Femur (tissue), 1 donor: ENCODE measurements around the gene NFATC3.
"Not testable (repeated sequence)": the region's sequence is repeated elsewhere in the genome, so short reads cannot be mapped to it uniquely, and the experiment has no call there.

Source experiments
- DNase-seq: peaks from one replicate; pipeline ENCODE4 v3.0.0-alpha.2; 2017

Gene NFATC3

DNA sequence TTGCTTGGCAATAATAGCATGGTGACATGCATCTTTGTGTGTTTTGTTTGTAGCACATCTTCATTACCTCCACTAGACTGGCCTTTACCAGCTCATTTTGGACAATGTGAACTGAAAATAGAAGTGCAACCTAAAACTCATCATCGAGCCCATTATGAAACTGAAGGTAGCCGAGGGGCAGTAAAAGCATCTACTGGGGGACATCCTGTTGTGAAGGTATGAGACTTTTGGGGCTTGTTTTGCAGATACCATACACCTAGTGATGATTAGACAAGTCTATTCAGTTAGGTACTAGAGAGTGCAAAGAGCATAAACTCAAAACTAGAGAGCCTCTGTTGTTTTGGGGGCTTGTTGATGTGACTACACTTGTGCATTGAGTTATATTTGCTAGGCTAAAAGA is 41.2 kb downstream of the NFATC3 start:
- no peak for DNase-seq

DNA sequence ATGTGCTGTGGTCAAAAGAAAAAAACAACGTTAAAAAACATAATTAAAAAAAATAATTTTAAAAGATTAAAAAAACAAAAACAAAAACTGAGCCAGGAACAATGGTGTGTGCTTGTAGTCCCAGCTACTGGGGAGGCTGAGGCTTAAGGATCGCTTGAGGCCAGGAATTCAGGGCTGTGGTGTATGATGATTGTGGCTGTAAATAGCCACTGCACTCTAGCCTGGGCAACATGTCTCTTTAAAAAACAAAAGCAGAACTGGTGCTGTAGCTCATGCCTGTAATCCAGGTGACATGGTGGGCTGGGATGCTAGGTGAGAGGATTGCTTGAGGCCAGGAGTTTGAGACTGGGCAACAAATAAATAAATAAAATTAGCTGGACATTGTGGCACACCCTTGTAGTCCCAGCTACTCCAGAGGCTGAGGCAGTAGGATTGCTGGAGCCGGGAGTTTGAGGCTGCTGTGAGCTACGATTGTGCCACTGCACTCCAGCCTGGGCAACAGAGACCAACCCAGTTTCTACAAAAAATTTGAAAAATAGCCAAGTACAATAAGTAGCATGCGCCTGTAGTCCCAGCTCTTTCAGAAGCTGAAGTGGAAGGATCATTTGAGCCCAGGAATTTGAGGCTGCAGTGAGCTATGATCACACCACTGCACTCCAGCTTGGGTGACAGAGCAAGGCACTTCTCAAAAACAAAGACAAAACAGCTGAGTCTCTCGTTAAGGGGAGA is 43.6 kb downstream of the NFATC3 start:
- no peak for DNase-seq

DNA sequence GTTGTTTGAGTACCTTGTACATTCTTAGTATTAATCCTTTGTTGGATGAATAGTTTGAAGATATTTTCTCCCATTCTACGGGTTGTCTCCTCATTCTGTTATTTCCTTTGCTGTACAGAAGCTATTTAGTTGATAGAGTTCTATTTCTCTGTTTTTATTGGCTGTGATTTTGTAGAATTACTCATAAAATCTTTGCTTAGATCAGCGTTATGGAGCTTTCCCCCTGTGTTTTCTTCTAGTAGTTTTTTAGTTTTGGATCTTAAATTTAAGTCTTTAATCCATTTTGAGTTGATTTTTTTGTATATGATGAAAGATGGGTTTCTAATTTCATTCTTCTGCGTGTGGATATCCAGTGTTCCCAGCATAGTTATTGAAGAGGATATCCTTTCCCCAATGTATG is 45.4 kb downstream of the NFATC3 start:
- DNase-seq = no peak

DNA sequence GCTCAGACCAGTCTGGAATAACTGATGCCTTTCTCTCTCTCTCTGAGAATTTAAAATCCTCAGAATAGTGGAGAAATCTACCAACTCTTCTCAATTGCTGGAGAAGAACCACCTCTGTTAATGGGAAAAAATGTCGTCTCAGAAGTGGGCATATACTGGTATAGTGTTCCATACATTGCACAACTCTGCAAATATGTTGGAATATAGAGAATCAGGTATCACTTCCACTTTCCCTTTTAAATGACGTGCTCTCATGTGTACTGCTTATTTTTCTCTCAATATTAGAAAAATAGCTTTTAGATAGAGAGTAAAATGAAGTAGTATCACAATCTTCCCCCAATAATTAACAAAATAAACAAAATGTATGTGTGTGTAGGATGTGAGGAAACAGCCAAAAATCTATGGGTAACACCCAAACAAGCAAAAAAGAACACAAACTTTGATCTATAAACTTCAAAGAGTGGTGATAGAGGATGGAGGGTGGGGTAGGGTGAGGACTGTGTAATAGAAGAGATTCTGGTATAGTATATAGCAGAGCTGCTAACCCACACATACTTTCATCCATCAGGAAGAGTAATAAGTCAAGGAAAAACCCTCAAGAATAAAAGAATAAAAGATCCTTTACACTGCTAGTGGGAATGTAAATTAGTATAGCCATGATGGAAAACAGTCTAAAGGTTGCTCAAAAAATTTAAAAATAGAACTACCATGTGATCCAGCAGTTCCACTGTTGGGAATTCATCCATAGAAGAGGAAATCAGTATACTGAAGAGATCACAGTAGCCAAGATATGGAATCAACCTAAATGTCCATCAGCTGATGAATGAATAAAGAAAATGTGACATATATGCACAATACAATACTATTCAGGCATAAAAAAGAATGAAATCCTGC is 46.9 kb downstream of the NFATC3 start:
- DNase-seq = no peak

DNA sequence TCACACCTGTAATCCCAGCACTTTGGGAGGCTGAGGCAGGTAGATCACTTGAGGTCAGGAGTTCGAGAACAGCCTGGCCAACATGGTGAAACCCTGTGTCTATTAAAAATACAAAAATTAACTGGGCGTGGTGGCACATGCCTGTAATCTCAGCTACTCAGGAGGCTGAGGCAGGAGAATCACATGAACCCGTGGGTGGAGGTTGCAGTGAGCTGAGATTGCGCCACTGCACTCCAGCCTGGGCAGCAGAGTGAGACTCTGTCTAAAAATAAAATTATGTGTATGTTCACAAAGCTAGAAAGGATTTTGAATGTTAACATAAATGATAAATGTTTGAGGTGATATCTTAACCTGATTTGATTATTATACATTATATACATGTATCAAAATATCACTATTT is 47.8 kb downstream of the NFATC3 start:
- DNase-seq = not testable (repeated sequence)

DNA sequence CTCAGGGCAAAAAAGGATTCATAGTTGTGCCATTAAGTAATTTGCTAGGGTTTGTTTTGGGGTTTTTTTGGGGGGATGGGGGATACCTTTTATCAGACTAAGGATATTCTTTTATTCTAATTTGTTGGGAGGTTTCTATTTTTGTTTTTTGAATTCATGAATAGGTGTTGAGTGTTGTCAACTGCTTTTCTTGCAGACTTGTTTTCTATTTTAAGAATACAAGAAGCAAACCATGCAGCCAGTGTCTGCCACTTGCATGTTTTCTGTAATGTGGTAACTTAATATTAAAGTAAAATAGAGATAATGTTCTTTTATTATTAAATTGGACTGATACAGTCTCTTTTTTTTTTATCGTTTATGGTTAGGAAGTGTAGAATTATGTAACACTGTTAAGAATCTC is 49.5 kb downstream of the NFATC3 start:
- no peak for DNase-seq

DNA sequence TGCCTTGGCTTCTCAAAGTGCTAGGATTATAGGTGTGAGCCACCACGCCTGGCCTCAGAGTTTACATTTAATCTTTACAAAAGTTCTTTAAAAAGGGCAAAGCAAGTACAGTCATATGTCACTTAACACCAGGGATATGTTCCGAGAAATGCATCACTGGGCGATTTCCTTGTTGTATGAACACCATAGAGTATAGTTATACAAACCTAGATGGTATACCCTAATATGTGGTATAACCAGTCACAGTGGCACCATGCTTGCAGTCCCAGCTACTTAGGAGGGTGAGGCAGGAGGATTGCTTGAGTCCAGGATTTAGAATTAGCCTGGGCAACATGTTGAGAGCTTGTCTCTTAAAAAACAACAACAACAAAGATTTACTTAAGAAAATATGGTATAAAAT is 51.3 kb downstream of the NFATC3 start:
- DNase-seq = no peak

DNA sequence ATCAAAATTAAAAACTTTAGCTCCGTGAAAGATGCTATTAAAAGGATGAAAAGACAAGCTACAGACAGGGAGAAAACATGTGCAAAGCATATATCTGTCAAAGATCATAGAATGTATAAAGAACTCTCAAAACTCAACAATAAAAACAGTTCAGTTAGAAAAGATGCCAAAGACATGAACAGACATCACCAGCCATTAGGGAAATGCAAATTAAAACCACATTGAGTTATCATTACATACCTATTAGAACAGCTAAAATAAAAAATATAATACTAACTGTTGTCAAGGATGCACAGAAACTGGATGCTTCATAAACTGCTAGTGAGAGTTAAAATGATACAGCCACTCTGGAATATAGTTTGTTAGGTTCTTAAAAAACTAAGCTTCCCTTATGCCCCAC is 58.8 kb downstream of the NFATC3 start:
- DNase-seq = no peak

DNA sequence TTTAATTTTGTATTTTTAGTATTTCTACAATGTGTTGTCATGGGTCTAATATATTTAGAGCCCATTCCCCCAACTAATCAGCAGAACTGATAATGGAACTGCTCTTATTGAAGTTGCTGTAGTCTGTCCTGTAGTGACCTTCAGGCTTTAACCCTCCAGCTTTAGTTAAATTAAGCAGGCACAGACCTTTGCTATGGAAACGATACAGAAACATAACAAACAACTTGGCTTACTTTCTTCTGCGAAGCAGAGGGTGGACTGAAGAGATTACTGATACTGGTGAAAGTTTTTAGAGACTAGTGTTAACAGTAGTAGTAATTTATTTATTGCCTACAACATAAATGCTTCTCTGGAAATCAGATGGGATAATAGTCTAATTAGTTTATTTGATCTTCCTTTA is 61.4 kb downstream of the NFATC3 start:
- no peak for DNase-seq

DNA sequence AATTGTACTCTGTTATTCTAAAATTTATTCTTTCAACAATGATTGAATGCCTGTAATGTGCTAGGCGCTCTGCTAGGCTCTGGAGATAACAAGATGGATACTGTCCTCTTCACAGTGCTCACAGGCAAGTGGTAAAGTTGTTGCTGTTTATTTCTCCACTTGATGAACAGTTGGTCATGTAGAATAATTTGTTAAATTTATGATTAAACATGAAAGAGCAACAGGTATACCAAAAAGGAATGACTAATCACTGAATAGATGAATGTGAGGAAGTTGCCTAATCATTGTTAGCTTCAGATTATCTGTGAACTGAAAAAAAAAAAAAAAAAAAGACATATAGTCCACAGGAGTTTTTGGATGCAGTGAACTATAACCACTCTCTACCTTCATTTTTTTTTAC is 62.3 kb downstream of the NFATC3 start:
- DNase-seq = no peak

DNA sequence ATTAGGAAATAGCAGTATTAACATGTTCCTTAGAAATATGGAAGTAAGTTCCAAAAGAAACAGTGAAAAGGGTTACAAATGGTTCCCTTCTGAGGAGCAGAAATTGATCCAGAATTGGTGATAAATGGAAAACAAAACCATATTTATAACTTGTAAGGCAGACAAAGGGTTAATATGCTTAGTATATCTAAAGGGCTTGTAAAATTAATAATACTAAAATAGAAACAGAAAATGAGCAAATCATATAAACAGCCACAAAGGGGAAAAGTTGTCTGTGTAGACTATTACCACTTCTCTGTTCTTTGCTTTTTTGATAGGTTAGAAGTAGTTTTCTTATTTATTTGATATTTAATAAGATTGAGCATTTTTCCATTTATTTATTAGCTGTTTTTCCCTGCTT is 64.4 kb downstream of the NFATC3 start:
- DNase-seq = no peak

DNA sequence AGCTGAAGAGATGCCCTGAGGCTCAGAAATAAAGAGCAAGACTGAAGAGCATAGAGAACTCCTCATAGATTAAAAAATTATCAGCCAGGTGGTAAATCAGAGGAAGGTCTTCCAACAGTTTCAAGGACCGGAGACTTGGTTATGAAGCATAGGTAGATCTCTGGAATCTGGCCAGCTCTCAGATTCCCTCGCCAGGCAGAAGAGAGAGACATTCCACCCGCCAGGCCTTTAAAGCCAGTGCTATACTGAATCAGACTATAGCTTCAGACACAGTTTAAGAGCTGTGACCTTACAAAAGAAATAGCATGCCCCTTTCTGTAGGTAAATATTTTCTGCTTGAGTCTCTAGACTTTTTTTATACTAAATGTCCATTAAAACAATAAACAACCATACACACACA is 70.3 kb downstream of the NFATC3 start:
- no peak for DNase-seq

DNA sequence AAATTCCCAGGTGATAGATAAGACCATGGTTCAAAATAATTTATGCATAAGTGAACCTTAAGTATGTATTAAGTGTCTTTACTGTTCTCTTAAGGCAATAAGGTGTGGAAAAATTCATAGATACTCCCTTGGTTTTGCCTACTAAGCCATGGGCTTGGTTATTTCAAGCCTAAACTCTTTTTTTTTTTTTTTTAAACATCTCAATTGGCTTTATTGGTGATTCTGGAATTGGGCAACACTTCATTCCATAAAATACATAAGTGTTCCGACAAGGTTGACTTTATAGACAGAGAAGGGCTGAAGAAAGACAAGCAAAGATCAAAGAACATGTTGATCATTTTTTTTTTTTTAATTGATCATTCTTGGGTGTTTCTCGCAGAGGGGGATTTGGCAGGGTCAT is 77.2 kb downstream of the NFATC3 start:
- DNase-seq = no peak

DNA sequence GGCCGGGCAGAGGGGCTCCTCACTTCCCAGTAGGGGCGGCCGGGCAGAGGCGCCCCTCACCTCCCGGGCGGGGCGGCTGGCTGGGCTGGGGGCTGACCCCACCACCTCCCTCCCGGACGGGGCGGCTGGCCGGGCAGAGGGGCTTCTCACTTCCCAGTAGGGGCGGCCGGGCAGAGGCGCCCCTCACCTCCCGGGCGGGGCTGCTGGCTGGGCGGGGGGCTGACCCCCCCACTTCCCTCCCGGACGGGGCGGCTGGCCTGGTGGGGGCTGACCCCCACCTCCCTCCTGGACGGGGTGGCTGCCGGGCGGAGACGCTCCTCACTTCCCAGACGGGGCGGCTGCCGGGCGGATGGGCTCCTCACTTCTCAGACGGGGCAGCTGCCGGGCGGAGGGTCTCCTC is 78.1 kb downstream of the NFATC3 start:
- DNase-seq = not testable (repeated sequence)

DNA sequence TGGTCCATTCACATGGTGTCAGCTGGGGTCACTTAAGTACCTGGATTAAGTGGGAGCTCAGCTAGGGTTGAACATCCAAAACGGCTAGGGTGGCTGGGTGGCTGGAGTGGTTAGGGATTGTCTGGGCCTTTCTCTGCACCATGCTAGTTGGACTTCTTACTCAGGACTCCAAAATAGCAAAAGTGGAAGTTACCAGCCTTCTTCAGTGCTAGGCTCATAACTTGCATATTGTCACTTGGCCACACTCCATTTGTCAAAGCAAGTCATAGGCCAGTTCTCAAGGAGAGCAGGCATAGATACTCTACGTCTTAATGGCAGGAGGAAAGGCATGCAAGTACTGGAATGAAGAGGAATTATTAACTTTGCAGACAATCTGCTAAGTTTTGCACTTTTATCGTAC is 81.1 kb downstream of the NFATC3 start:
- no peak for DNase-seq

DNA sequence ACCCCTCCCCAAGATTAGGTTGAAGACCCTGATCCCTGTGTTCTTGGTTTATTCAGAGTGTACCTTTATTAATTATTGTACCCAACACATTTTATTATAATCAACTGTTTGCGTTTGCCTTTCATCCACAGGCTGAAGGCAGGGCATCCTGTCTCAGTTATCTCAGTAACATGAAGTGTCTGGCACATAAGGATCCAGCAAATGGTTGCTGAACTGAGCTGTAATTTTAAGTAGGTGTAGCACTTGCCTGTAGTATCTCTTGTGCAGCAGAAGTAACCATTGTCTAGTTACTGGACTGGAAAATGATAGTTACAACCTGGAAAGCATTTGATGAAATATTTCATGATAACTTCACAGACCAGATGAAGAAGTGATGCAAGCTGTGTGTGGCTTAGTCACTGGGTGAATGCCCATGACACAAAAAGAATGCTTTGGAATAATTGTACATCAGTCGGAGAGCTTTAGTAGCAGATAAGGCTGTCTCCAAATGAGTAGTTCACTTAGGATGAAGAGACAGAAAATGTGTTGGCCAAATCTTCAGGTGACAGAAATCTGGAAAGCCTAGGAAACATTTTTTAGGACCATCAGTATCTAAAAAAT is 94.1 kb downstream of the NFATC3 start:
- DNase-seq = no peak

DNA sequence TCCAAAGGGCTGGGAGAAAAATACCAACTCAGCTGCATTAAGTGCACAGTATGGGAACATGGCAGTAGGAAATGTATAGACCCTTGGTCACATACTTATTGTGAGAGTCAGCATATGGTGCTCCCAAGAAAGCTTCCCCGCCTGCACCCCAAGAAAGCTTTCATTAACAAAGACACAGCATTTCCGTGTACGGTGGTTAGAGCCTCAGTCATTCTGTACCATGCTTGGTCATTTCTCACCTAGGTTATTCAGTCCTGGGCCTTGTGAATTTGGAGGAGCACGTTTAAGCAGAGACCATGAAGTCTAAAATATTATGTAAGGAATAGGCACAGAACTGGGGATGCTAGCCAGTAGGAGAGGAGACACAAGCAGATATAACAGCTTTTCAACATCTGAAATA is 94.7 kb downstream of the NFATC3 start:
- DNase-seq = no peak

DNA sequence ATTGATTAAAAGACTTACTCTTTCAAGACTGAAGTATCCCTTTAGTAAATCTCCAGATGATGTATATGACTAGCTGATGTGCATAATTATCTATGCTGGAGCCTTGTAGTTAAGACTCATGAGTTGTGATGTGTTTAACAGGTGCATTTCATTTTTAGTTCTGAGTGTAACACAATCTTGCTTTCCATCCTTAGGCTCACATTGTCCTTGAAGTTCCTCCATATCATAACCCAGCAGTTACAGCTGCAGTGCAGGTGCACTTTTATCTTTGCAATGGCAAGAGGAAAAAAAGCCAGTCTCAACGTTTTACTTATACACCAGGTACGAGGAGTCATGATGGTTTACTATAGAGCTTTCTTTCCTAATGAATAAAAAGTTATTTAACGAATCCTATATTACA is 97.9 kb downstream of the NFATC3 start:
- no peak for DNase-seq

DNA sequence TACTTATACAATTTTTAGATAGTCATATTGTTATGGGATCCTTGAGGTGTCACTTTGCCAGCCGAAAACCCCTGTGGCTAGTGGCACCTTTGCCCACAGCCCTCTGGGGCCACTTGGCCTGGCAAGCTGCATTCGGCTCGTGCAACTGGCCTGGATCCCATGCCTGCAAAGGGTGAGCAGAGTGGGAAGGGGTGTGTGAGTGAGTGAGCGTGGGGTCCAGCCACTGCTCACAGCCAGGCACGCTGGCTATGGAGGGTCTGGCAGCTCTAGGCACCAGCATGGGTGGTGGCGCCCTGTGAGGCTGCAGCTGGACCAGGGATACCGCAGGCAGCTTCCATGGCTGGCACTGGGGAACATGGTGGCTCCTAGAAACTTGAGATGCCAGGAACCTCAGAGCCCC is 101.7 kb downstream of the NFATC3 start:
- no peak for DNase-seq

DNA sequence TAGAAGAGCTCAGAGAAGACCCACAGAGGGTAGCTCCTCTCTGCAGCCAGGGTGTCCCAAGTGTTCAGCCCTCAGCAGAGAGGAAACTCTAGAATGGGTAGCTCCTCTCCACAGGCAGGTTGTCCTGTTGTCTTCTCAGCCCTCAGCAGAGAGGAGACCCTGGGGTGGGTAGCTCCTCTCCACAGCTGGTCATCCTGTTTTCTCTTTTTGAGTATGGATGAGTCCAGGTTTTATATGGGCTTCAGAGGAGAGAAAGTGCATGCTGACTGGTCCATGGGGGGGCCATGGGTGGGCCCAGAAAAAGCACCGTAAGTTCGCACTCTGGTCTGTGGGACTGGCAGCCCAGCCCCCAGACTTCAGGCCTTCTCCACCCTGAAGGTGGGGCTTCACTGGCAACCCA is 102.3 kb downstream of the NFATC3 start:
- DNase-seq = no peak

DNA sequence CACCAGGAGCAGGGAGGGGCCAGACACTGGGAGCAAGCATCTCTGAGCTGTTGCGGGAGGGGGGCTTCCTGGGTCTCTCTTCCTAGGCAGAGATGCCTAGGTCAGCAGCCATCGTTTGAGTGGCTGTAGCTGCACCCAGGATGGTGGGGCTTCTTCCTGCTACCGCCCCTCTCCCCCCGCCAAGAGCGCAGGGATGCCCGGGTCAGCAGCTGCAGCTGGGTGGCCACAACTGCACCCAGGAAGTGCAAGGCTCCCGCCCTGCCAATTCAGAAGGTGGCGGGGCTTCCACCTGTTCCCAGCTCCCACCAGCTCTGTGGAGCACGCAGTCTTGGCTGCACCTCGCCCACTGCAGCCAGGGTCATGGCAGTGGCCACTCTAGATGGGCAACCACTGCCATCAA is 103.0 kb downstream of the NFATC3 start:
- DNase-seq = no peak

DNA sequence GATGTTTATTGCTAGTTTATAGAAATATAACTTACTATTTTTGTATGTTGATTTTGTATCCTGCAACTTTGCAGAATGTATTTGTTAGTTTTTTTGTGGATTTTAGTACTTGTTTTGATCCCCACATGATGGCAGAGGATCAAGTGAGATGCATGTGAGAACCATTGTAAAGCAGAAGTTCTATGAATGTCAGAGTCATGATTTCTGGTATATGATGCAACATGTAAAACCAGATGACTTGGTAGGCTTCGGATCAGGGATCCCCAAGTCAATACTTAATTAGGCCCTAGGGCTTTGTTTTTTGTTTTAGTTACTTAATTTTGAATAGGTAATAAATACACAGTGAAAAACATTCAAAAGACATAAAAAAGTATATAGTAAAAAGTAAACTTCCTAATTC is 104.9 kb downstream of the NFATC3 start:
- DNase-seq = no peak

DNA sequence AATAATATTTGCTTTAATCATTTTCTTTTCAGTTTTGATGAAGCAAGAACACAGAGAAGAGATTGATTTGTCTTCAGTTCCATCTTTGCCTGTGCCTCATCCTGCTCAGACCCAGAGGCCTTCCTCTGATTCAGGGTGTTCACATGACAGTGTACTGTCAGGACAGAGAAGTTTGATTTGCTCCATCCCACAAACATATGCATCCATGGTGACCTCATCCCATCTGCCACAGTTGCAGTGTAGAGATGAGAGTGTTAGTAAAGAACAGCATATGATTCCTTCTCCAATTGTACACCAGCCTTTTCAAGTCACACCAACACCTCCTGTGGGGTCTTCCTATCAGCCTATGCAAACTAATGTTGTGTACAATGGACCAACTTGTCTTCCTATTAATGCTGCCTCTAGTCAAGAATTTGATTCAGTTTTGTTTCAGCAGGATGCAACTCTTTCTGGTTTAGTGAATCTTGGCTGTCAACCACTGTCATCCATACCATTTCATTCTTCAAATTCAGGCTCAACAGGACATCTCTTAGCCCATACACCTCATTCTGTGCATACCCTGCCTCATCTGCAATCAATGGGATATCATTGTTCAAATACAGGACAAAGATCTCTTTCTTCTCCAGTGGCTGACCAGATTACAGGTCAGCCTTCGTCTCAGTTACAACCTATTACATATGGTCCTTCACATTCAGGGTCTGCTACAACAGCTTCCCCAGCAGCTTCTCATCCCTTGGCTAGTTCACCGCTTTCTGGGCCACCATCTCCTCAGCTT is 105.8 kb downstream of the NFATC3 start:
- DNase-seq = no peak
